HG02759 (cell line): ENCODE measurements around the gene KIF23.

Source experiments
- ATAC-seq: cut with Tn5 transposase; IDR thresholded peaks from one replicate; pipeline ENCODE4 v1.9.1; 2021; ENCODE audit warnings: mild to moderate bottlenecking, moderate library complexity; ENCODE audit not compliant: unreplicated experiment

Gene KIF23

DNA sequence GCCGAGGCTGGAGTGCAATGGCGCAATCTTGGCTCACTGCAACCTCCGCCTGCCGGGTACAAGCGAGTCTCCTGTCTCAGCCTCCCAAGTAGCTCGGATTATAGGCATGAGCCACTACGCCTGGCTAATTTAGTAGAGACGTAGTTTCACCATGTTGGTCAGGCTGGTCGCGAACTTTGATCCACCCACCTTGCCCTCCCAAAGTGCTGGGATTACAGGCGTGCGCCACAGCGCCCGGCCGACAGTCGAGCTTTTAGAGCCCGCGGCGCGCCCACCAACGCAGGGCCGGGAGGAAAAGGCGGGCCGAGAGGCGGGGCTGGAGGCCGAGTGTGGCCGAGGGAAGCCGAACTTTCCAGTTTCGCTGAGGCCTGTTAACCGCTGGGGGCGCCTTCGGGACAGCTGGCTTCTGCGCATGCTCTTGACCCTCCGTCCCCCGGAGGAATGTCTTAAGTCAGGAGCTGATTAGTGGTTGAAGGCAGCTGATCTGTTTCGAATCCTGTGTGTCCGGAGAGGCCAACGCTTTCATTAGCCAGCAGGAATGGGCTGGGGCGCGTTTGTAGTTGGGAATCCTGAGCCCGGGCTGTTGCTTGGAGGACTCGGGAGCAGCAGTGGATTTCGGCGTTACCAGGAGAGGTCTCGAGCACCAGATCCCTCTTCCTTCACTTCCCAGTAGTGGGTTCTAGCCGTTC is 48.5 kb downstream of the KIF23 start:
- peak; percentile 95 for ATAC-seq

- no peak for ATAC-seq
Observed at GRCh38 chr15:69463182-69463756, 49.1 kb downstream of the KIF23 start.

- no peak for ATAC-seq
Observed at GRCh38 chr15:69465253-69465652, 51.1 kb downstream of the KIF23 start.

- ATAC-seq, result no peak
Observed at GRCh38 chr15:69466733-69467132, 52.6 kb downstream of the KIF23 start.

DNA sequence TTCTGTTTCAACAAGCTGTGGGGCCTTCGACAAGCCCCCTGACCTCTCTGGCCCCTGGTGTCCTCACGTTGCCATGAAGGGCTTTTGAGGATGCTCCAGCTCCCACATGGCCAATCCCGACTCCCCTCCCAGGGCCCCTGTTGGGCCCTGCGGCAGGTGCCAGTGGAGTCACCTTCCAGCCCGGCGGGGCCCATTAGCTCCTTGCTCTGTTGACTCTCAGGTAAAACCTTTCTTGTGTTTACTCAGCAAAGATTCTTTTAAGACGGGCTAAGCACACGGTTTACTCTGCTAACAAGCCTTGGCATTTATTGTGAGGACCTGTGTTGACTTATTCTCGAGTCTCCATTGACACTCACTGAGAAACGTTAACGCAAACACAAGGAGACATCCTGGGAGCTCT is 53.5 kb downstream of the KIF23 start:
- ATAC-seq, result no peak

- no peak for ATAC-seq
Observed at GRCh38 chr15:69468241-69469121, 54.3 kb downstream of the KIF23 start.

DNA sequence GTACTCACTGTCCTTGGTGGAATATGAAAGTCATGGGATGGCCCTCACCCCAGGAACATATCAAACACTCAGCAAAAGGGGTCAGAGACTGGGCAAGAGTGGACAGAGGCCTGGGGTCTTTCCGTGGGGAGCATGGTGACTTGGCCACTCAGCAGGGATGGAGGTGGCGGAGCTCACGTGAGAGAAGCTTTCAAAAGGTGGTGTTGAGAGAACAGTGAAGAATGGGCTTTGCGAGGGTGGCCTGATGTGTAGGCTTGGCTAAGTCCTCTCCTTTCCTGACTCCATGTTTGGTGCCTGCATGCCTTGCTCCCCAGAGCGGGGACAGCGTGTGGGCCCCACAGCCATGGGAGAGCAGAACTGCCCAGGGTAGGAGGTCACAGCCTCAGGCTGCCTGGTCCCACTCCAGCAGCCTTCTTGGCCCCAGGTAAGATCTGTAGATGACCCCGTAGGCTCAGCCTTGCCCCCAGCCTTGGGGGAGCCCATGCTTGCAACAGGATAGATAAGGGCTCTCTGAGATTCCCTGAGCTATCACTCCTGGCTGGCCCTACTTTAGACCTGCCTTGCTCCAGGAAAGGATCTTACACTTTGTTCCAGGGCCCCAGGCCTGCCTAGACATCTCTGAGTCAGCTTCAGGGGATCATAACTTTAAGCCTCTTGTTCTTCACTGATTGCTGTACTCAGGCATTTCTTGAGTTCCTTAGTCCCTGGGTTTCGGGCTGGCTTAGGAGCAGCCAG is 55.5 kb downstream of the KIF23 start:
- no peak for ATAC-seq

DNA sequence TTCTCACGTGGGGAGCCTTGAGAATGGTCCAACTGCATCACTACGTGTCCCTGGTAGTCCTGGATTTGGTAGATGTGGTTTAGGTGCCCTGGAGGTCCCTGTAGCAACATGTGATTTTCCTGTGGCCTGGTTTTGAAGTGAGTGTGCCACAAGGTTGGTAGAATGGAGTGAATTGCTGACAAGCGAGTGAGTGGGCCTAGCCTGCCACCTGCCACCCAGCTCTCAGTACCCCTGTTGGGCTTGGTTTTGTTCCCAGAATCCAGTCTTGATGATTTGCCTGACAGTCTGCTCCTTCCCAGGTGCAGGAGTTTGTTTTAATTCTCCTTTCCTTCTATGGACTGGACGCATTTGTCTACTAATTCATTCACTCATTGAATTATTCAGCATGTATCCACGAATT is 57.9 kb downstream of the KIF23 start:
- no peak for ATAC-seq

GRCh38 chr15:69472562-69472961 is 58.4 kb downstream of the KIF23 start:
- no peak for ATAC-seq

- ATAC-seq, result no peak
Observed at GRCh38 chr15:69474291-69474690, 60.1 kb downstream of the KIF23 start.

DNA sequence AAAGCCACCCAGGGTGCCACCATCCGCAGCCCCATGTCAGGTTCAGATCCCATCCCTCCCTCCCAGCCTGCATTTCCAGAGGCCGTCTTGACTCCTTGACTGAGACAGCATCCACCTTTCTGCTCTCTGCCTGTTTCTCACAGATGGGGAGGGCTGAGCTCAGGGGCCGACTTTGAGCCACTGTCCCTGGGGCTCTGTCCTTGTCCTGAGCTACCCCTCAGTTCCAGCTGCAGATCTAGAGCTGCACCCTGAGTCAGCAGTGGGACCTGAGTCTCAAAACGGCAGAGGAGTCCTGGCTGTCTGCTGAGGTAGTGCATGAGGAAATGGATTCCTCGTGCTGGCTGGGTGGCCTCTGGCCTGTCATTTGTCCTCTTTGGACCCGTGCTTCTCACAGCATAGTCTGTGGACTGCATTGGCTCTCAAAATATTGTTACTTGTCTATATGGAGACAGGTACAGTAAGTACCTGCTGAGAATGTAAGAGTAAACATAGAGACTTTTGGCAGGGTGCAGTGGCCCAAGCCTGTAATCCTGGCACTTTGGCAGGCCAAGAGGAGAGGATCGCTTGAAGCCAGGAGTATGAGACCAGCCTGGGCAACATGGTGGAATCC is 60.8 kb downstream of the KIF23 start:
- ATAC-seq, result no peak

GRCh38 chr15:69475769-69476358 is 61.7 kb downstream of the KIF23 start:
- ATAC-seq, result no peak

DNA sequence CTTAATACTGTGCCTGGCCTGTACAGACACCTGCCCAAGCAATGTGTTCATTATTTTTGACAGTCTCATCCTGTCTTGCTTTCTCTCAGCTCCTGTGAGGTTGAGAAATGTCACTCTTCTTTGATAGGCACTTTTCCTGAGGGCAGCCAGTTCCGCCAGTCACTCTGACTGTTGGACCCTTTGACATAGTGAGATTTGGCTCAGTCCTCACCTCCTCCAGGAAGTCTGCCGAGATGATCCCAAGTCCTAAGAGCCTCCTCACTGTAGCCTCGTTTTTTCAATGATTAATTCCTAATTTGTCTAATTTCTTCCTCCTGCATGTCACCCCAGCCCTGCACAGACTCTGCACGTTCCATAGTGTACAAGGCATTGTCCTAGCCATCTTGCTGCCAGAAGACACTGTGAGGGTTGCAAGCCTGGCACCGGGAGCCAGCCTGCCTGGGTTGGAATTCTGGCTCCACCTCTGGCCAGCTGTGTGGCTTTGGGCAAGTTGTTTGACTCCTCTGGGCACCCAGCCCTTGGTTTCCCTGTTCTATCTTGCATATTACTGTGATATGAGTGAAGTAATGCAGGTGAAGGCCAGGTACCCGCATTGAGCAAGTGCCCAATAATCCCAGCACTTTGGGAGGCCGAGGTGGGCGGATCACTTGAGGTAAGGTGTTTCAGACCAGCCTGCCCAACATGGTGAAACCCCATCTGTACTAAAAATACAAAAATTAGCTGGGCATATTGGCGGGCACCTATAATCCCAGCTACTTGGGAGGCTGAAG is 62.7 kb downstream of the KIF23 start:
- no peak for ATAC-seq

GRCh38 chr15:69478259-69478781 is 64.2 kb downstream of the KIF23 start:
- ATAC-seq, result no peak

DNA sequence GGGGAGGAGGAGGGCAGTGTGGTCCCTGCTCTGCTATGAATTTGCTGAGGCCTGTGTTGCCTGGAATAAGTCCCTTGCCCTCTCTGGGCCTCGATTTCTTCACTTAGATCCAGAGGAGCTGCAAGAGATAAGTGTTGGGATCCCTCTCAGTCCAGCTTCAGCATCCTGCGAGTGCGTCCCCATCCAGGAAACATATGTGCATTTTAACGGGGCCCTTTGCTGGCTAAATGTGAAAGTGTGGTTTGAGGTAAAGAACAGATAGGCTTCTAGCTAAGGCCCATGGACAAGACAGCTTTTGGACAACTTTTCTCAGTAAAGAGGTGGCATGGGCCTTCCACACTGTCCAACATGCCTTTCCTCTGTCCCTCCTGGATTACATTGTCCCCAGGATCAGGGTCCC is 64.9 kb downstream of the KIF23 start:
- no peak for ATAC-seq

- ATAC-seq, result no peak
Observed at GRCh38 chr15:69479971-69480370, 65.8 kb downstream of the KIF23 start.

- no peak for ATAC-seq
Observed at GRCh38 chr15:69480932-69481331, 66.8 kb downstream of the KIF23 start.

GRCh38 chr15:69482686-69483256 is 68.6 kb downstream of the KIF23 start:
- no peak for ATAC-seq

DNA sequence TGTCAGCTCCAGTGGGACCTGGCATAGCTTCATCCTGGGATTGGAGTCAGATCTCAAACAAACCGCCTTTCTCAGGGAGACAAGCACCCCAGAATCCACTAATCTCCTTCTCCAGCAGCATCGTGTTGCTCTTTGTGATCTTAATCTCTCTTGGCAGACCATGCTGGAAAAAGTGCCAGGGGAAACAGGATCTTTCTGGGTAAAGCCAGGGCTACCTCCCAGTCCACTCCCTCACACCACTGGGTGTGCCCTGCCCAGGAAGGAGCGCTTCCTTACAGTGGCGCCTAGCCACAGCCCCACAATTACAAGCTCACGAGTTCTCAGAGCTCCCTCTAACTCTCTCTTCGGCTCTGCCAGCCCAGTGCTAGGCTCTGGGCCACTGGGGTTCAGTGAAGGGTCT is 70.7 kb downstream of the KIF23 start:
- no peak for ATAC-seq
